ENCODE results near the gene SELENON. TPM values are rescaled to one million over a fixed set of nuclear protein-coding genes. Genes with fewer than 3 reads are reported as not detected.
A peak's percentile ranks its signal among the peaks of the same experiment; 100 is the strongest.

The SELENON gene
- total and polyA plus RNA-seq, 2 of the 13 experiments (the other 11 are each of a cell fraction or from before 2014, with no cell fraction given) = 3.8 to 8.0 TPM

- TF ChIP-seq ZMYM3 (CRISPR knock-in tag; IDR thresholded peaks at IDR 0.05) = 0 out of 2 replicates have a peak, but pooled peaks have one; percentile 41
- TF ChIP-seq PRPF4 (IDR thresholded peaks at IDR 0.05; ENCODE audit: low read depth, low read length, poor library complexity, severe bottlenecking) = no peak
- TF ChIP-seq CTCF (CRISPR knock-in tag; IDR thresholded peaks at IDR 0.05) = no peak
- no peak for TF ChIP-seq ZNF12 (CRISPR knock-in tag; IDR thresholded peaks at IDR 0.05)
- peak; percentile 89 for TF ChIP-seq ZNF629 (CRISPR knock-in tag; conservative IDR thresholded peaks at IDR 0.05)
- 0 out of 2 replicates have a peak, but pooled peaks have one; percentile 4 for TF ChIP-seq HNF4A (CRISPR knock-in tag; IDR thresholded peaks at IDR 0.05)
- no TSS peak for BruUV-seq (replicated peaks)
- Histone ChIP-seq H4K20me1 (ENCODE audit: insufficient read depth, low read length) (no peaks in the 10 kb centered on the region), H3K4me1 (ENCODE audit: insufficient read depth, low read length) (peaks cover 63% of the 10 kb centered on the region), H3K36me3 (replicated peaks in 1 of 2; ENCODE audit: control insufficient read depth in 1 of 2, insufficient read depth in 2 of 2, low read length in 2 of 2) (no peaks in the 10 kb centered on the region), H2AFZ (ENCODE audit: low read length) (no peak overlapping the region), H3K4me2 (ENCODE audit: low read depth, low read length) (peak overlapping the region; percentile 93), H3K4me3 (replicated peaks in 1 of 3; ENCODE audit: insufficient read depth in 1 of 3, low read depth in 2 of 3, low read length in 3 of 3) (peak overlapping the region in 1 of 3 experiments; percentile 27; a peak in 1 of 6 replicates), H3K27ac (ENCODE audit: extremely low read length, insufficient read depth, low read length) (peak overlapping the region; percentile 28), H3K9me3 (ENCODE audit: low read length) (no peaks in the 10 kb centered on the region), H3K9ac (ENCODE audit: insufficient read depth, low read depth, low read length) (no peak overlapping the region), H3K79me2 (ENCODE audit: insufficient read depth, low read length) (no peaks in the 10 kb centered on the region), H3K27me3 (ENCODE audit: control insufficient read depth in 1 of 2, insufficient read depth in 2 of 2, low read length in 2 of 2) (peaks cover 7 to 41% of the 10 kb centered on the region in 2 experiments)
- intact Hi-C loops (cut with micrococcal nuclease; ENCODE audit: unreplicated experiment) = loop anchor here (10.0 kb wide), 1 partner anchor 80 kb away; no protein-coding TSS in a partner anchor
- no peak for DNase-seq (ENCODE audit: low spot score)
- WGBS (ENCODE audit: low lambda C conversion rate) = 34% methylated on average over 9 of the region's 13 CpGs
- ATAC-seq = no peak
- in situ Hi-C loops (cut with HindIII; ENCODE audit: extremely low pct_ligation_motif_present, low pct_unique_long_range_greater_than_20kb) = no loop called here
- CTCF ChIA-PET (ENCODE audit: low intra/inter-chr PET ratio, low total read pairs) = interaction anchor here (1.2 kb wide), 1 partner anchor 16 kb away, joined by 3 read pairs; no protein-coding TSS in a partner anchor
- POLR2A ChIA-PET = interaction anchor here (1.2 to 1.7 kb wide), 3 partner anchors 25 to 46 kb away, joined by 3 to 7 read pairs (median 4); partner anchors contain the start of gene MTFR1L
- FAIRE-seq = no peak
Observed at GRCh38 chr1:25774206-25774803, 25.7 kb upstream of the SELENON start.
